ENCODE results near the gene NINJ2.

NINJ2 gene

DNA sequence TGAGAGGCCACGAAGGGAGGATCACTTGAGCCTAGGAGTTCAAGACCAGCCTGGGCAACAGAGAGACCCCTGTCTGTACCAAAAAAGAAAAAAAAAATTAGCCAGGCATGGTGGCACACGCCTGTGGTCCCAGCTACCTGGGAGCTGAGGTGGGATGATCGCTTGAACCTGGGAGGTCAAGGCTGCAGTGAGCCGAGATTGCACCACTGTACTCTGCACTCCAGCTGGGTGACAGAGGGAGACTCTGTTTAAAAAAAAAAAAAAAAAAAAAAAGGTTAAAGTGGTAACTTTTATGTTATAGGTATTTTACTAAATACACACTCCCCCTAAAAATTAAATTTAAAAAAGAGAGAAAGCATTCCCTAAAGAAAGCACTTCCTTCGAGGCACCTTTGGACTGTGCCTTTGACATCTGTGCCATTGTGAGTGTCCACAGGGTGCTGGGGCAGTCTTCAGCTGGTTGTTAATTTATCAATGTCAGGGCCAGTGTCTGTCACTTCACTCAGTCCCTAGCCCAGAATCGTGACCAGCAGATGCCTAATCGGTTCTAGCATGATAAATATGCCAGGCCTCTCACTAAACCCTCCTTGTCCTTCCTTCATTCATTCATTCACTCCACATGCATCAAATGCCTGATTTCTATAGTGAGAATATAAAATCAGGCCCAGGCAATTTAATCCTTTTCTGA, 140.4 kb downstream of the NINJ2 start:
- no peak for DNase-seq

DNA sequence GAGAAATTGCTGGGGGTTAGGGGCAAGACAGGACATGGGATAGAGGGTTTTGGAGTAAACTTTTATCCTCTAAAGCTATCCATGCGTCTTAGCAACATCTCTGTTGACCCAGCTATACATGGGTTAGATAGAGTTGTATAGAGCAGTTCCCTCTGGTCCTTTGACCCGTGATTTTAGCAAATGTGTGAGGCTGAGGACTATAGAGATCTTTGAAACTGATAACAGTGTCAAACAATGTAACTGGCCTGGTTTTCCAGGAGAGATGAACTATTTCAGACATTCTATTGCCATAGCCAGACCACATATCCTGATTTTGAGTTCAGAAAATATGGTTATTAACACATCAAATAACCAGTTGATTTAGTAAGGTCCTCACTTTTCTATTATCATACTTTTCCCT, 143.1 kb downstream of the NINJ2 start:
- DNase-seq = no peak

- DNase-seq = no peak
Observed at GRCh38 chr12:517538-517937, 145.7 kb downstream of the NINJ2 start.

Data from DMS79 (cell line).